Stimulated activated naive CD8-positive, alpha-beta T cell treated with anti-CD3 and anti-CD28 coated beads, Interleukin-15, Interleukin-2, amounts not matched to agents 100 ng/mL and 50 ng/mL, for 24 hours (primary cell): Measurements from ENCODE around the gene LYL1.

Source experiments
- H3K27ac Mint-ChIP-seq: one replicate; pipeline ENCODE4 v1.8.0; 2021; ENCODE audit warnings: mild to moderate bottlenecking, mixed read lengths
- H3K27me3 Mint-ChIP-seq: one replicate; pipeline ENCODE4 v1.8.0; 2021; ENCODE audit warnings: mixed read lengths
- H3K36me3 Mint-ChIP-seq: one replicate; pipeline ENCODE4 v1.8.0; 2021; ENCODE audit warnings: low read depth, mixed read lengths
- H3K4me1 Mint-ChIP-seq: one replicate; pipeline ENCODE4 v1.8.0; 2021; ENCODE audit warnings: low read depth, mixed read lengths
- H3K4me3 Mint-ChIP-seq: one replicate; pipeline ENCODE4 v1.8.0; 2021; ENCODE audit warnings: mild to moderate bottlenecking, mixed read lengths
- H3K9me3 Mint-ChIP-seq: one replicate; pipeline ENCODE4 v1.8.0; 2021; ENCODE audit warnings: mixed read lengths

LYL1 gene

DNA sequence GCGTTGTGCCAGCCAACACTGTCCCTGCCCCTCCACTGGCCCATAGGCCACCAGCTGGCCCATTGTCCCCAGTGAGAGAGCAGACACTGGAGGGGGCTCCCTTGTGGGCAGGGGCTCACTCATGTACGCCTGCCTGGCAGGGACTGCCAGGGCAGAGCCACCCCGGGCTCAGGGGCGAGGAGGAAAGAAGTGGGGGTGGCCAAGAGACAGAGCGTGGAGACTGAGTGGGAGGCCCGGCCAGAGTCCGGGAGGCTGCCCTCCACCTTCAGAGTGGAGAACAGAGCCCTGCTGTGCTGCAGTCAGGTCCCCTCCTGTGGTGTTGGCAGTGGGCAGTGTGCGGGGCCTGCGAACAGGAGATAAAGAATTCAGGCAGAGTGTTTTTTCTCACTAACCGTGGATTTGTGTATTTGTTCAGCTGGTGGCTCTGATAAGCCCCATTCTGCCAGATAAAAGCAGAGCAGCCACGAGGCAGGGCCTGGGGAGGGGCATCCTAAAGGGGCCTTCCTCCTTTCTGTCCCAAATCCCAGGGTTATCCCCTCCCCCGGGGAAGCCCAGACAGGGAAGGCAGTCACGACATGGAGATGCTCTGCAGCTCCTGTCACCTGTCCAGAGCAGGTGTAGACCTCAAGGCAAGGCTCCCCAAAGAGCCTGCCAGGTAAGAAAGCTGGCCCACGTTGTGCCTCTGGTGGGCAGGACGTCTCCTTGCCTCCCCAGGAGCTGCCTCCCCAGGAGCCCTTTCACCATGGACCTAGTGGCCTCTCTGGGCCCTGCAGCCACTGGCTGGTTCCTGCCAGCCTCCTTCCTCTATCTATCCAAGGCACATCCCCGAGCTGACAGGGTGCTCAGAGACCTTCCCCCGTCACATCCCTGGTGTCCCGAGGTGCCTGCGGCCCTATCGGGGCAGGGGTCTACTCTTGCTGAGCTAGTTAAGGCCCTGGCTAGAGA lies 33.0 kb downstream of the LYL1 start:
- H3K9me3 Mint-ChIP-seq, result no peaks in the 10 kb centered on the region
- no peak overlapping the region for H3K27ac Mint-ChIP-seq
- no peak overlapping the region for H3K4me3 Mint-ChIP-seq
- no peaks in the 10 kb centered on the region for H3K36me3 Mint-ChIP-seq
- H3K27me3 Mint-ChIP-seq, result no peaks in the 10 kb centered on the region
- no peaks in the 10 kb centered on the region for H3K4me1 Mint-ChIP-seq

DNA sequence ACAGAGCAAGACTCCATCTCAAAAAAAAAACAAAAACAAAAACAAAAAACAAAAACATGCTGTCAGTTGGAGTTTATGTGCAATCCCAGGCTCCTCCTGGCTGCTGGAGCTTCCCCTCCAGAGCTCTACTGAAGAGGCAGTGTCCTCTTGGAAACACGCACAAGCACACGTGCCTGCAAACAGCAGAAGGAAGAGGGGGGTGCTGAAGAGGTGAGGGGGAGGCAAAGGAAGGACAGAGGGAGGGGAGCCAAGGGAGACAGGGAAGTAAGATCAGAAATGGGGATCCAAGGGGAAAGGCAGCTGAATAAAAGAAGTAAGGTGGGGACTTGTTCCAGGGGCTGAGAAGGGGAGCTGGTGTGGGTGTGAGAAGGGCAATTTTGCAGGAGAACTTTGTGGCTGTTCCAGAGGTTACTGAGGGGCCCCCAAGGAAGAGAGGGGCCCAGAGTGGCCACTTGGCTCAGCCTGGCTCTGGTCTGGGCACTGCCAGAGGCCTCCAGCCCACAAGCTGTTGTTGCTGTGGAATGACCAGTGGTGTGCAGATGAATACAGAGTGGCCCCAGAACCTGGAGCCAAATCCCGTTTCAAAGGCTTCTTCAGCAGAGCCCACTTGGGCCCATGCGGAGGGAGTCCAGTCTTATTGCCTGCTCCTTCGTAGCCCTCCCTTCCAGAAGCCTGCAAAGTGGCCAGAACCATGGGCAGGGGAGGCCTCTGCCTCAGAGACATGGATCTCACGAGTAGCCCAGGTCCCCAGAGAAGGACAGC lies 34.4 kb downstream of the LYL1 start:
- no peak overlapping the region for H3K27ac Mint-ChIP-seq
- H3K36me3 Mint-ChIP-seq, result no peaks in the 10 kb centered on the region
- H3K9me3 Mint-ChIP-seq, result no peaks in the 10 kb centered on the region
- H3K4me1 Mint-ChIP-seq, result no peaks in the 10 kb centered on the region
- H3K4me3 Mint-ChIP-seq, result no peak overlapping the region
- peaks cover 4% of the 10 kb centered on the region for H3K27me3 Mint-ChIP-seq

- Mint-ChIP-seq H3K27ac (no peak overlapping the region), H3K4me3 (no peak overlapping the region), H3K4me1 (no peaks in the 10 kb centered on the region), H3K36me3 (no peaks in the 10 kb centered on the region), H3K27me3 (peaks cover 10% of the 10 kb centered on the region), H3K9me3 (no peaks in the 10 kb centered on the region)
These were observed 35.5 kb downstream of the LYL1 start for GRCh38 chr19:13066933-13067807.

GRCh38 chr19:13066226-13066625 lies 36.4 kb downstream of the LYL1 start:
- no peak overlapping the region for H3K27ac Mint-ChIP-seq
- peaks cover 4% of the 10 kb centered on the region for H3K4me1 Mint-ChIP-seq
- peaks cover 16% of the 10 kb centered on the region for H3K27me3 Mint-ChIP-seq
- H3K4me3 Mint-ChIP-seq, result no peak overlapping the region
- no peaks in the 10 kb centered on the region for H3K36me3 Mint-ChIP-seq
- H3K9me3 Mint-ChIP-seq, result no peaks in the 10 kb centered on the region

GRCh38 chr19:13064092-13064489 lies 38.6 kb downstream of the LYL1 start:
- H3K9me3 Mint-ChIP-seq, result no peaks in the 10 kb centered on the region
- no peak overlapping the region for H3K27ac Mint-ChIP-seq
- H3K4me1 Mint-ChIP-seq, result peaks cover 10% of the 10 kb centered on the region

DNA sequence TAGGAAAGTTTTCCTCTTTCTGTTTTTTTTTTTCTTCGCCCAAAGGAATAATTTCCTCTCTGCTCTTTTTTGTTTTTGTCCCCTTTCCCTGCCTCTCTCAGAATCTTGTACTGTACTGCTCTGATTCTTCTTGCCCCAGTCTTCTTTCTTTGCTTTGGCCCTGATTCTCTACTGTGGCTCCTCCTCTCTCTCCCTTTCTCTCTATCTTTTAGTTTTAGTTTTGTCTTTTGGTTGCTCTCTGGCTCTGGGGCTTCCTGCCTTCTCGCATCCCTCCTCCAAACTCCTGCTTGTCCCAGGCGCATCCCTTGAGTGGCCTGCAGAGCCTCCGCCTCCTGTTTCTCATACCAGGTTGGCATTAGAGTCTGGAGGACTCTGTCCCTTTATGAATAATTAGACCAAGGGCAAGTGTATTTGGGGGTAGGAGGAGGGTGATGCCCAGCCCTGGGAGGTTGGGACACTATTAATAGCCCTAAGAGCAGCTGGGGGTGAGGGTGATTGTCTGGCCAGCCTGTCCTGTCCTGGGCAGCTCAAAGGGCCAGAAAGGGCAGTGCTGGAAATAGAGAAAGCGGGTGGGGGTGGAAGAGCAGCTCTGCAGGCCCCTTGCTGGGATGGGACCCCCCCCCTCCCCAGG lies 39.1 kb downstream of the LYL1 start:
- Mint-ChIP-seq H3K9me3 (no peaks in the 10 kb centered on the region), H3K4me1 (peaks cover 10% of the 10 kb centered on the region), H3K4me3 (no peak overlapping the region), H3K36me3 (no peaks in the 10 kb centered on the region), H3K27me3 (peaks cover 21% of the 10 kb centered on the region), H3K27ac (no peak overlapping the region)

More at GRCh38 chr19:13064092-13064489, 38.6 kb downstream of the LYL1 start:
- Mint-ChIP-seq H3K4me3 (no peak overlapping the region), H3K27me3 (peaks cover 21% of the 10 kb centered on the region), H3K36me3 (no peaks in the 10 kb centered on the region)

DNA sequence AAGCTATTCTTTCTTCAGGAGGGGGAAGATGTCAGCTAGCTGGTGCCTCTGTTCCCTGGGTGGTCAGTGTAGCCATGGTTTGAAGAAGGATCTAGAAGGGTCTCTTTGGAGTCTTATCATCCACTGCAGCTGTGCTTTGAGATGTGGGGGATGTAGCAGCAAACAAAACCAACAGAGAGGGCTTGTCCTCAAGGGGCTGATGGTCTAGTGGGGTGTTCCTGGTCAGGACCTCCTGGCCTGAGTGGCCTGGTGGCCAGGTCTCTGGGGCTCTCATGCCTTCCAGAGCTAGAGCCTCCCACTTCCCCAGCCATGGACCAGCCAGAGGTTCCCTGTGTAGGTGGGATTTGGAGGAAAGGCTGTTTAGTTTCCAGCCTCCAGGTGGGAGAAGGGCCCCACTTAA lies 40.3 kb downstream of the LYL1 start:
- peaks cover 21% of the 10 kb centered on the region for H3K27me3 Mint-ChIP-seq

DNA sequence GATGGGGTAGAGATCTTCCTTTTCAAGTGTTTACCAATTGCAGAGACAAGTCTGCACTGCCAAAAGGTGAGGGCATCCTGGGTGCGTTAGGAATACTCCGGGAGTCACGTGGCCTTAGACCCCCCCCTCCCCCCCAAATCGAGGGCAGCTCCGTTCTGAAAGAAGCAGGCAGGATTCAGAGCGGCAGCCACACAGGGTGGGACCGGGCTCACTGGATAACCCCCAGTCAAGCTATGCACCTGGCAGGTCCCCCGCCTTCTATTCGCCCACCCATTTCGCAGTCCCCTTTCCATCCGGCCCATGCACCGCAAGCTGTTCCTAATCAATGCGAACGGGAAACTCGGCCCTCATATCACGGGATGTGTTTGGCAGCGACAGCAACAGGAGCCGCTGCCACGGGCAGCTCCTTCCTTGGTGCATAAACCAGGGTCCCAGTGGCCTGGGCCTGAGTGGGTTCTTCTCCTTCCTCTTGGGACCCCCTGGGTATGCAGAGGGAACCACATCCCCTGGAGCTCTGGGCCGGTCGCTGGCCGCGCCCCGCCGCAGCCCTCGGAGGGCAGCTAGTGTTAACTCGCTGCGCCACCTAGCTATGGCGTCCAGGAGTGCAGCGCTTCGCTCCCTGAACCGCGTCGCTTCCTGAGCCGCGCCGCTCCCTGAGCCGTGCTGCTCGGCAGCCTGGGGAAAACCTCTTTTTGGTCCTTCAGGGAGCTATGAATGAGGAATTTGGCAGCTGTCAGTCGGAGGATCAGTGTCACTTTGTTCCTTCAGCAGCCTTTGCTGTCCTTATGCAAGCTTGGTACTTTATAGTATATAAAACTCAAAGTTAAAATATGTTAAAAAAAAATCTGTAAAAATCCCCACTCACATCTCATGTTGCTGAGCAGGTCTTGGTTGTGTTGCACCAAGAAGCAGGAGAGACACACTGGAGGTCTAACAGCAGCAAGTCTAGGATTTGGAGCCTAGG lies 41.4 kb downstream of the LYL1 start:
- no peak overlapping the region for H3K27ac Mint-ChIP-seq
- peaks cover 21% of the 10 kb centered on the region for H3K27me3 Mint-ChIP-seq
- peak overlapping the region; percentile 68 for H3K4me3 Mint-ChIP-seq
- no peaks in the 10 kb centered on the region for H3K36me3 Mint-ChIP-seq
- H3K9me3 Mint-ChIP-seq, result no peaks in the 10 kb centered on the region
- H3K4me1 Mint-ChIP-seq, result peaks cover 10% of the 10 kb centered on the region

More for the DNA sequence above, 40.3 kb downstream of the LYL1 start:
- Mint-ChIP-seq H3K27ac (no peak overlapping the region), H3K4me1 (peaks cover 10% of the 10 kb centered on the region), H3K9me3 (no peaks in the 10 kb centered on the region), H3K4me3 (no peak overlapping the region), H3K36me3 (no peaks in the 10 kb centered on the region)

- Mint-ChIP-seq H3K4me3 (no peak overlapping the region), H3K4me1 (peaks cover 10% of the 10 kb centered on the region), H3K27me3 (peaks cover 21% of the 10 kb centered on the region), H3K27ac (no peak overlapping the region), H3K9me3 (no peaks in the 10 kb centered on the region), H3K36me3 (no peaks in the 10 kb centered on the region)
These were observed 42.3 kb downstream of the LYL1 start for GRCh38 chr19:13060233-13060963.

GRCh38 chr19:13058951-13059660 lies 43.6 kb downstream of the LYL1 start:
- no peak overlapping the region for H3K4me3 Mint-ChIP-seq

DNA sequence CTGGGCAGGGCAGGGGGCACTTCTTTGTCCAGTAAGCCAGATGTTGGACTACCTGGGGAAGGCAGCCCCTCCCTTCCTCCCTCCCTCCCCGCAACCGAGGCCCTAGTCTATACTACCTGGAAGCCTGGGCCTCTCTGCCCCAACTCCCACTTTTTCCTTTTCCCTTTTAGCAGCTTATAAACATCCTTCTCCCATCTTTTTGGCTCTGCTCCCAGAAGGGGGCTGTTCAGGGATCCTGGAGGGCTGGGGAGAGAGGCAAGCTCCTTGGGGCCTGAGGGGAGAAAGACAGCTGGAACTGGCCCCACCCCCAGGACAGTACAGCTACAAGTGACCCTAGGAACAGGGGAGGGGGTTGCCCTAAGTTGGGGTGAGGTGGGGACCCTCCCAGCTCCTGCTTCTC lies 44.9 kb downstream of the LYL1 start:
- Mint-ChIP-seq H3K4me1 (peaks cover 10% of the 10 kb centered on the region), H3K4me3 (no peak overlapping the region), H3K9me3 (no peaks in the 10 kb centered on the region), H3K27ac (no peak overlapping the region), H3K36me3 (no peaks in the 10 kb centered on the region), H3K27me3 (peaks cover 14% of the 10 kb centered on the region)

More at GRCh38 chr19:13058951-13059660, 43.6 kb downstream of the LYL1 start:
- no peak overlapping the region for H3K27ac Mint-ChIP-seq
- H3K27me3 Mint-ChIP-seq, result peaks cover 21% of the 10 kb centered on the region
- H3K9me3 Mint-ChIP-seq, result no peaks in the 10 kb centered on the region
- no peaks in the 10 kb centered on the region for H3K36me3 Mint-ChIP-seq
- H3K4me1 Mint-ChIP-seq, result peaks cover 10% of the 10 kb centered on the region

DNA sequence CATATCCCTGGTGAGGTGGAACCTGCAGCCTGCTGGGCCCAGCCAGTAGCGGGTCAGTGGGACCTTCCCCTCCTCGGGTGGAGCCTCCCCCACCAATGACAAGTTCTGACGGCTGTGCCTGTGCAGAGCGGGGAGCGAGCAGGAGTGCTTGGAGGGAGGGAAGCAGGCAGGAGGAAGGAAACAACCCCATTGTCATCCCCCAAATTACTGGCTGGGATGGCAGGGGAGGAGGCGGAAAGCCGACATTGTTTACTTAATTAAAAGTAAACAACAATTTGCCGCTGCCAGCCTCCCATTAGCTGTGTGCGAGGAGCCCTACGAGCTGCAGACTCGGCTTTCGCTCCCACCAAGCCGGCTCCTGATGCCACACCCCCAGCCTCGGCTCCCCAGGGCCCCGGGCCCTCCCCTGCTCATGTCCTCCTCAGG lies 45.5 kb downstream of the LYL1 start:
- no peak overlapping the region for H3K27ac Mint-ChIP-seq
- H3K4me1 Mint-ChIP-seq, result peaks cover 10% of the 10 kb centered on the region
- H3K9me3 Mint-ChIP-seq, result no peaks in the 10 kb centered on the region
- no peaks in the 10 kb centered on the region for H3K36me3 Mint-ChIP-seq
- peaks cover 11% of the 10 kb centered on the region for H3K27me3 Mint-ChIP-seq
- no peak overlapping the region for H3K4me3 Mint-ChIP-seq
